ENCODE data around the gene FBXL17.

DNA sequence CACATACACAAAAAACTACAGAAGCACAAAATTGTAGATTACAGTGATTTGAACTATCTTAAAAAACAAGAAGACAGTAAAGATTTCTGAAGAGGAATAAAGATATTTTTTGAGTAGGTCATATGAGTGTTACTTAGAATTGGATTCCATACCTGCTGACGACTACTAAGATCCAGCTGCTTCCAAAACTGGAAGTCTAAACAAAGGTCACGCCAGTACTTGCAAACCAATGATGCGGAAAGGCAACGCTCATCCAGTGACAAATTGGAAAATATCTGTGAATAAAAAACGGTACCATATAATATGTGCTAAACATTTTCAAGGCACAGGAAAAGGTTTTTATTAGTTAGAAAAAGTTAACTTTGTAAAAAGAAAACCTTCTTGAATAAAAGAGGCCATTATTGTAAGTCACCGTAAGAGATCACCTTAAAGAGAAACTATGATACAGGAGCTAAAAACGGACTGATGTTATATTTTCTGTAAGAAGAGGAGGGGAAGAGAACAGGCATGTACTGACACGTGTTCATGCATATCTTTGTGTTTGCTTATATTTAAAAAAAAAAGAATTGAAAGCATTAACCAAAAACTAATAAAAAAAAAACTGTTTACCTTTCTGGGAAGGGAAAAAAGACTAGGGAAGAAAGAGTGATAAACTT, 14.1 kb downstream of the FBXL17 start:
- no peak for TF ChIP-seq CTCF (IDR thresholded peaks at IDR 0.05)
- TF ChIP-seq ZFX (IDR thresholded peaks at IDR 0.05; ENCODE audit: borderline replicate concordance), result no peak

All from 22Rv1 (cell line).